Activated CD8-positive, alpha-beta memory T cell treated with anti-CD3 and anti-CD28 coated beads, Interleukin-2, amount 10 ng/mL, durations not matched to agents 7 days and 5 days (primary cell): ENCODE results near the gene MAP3K5. TPM values are rescaled to one million over a fixed set of nuclear protein-coding genes. Genes with fewer than 3 reads are reported as not detected.
A peak's percentile ranks its signal among the peaks of the same experiment; 100 is the strongest.
"Not testable (repeated sequence)": the region's sequence is repeated elsewhere in the genome, so short reads cannot be mapped to it uniquely, and the experiment has no call there.

Experiments used
- ATAC-seq: fragments of 150-1000 bp; cut with Tn5 transposase; one replicate; pipeline ENCODE4 v1.10.0; 2021; ENCODE audit warnings: moderate library complexity
- CTCF ChIA-PET: fragments of 350-600 bp; sonication (Branson Sonifier 250); formaldehyde crosslinking; loops from one replicate; lab custom pipeline; 2021; ENCODE audit warnings: antibody characterized with exemption; lab: Charles Lee
- DNase-seq: peaks from one replicate; pipeline ENCODE4 v3.0.0-alpha.2; 2020
- H3K27ac Mint-ChIP-seq: one replicate; pipeline ENCODE4 v1.8.0; 2021; ENCODE audit warnings: mild to moderate bottlenecking, mixed read lengths
- H3K27me3 Mint-ChIP-seq: one replicate; pipeline ENCODE4 v1.8.0; 2021; ENCODE audit warnings: mixed read lengths
- H3K36me3 Mint-ChIP-seq: one replicate; pipeline ENCODE4 v1.8.0; 2021; ENCODE audit warnings: mild to moderate bottlenecking, mixed read lengths
- H3K4me1 Mint-ChIP-seq: one replicate; pipeline ENCODE4 v1.8.0; 2021; ENCODE audit warnings: mixed read lengths
- H3K4me3 Mint-ChIP-seq: one replicate; pipeline ENCODE4 v1.8.0; 2021; ENCODE audit warnings: mild to moderate bottlenecking, moderate library complexity, mixed read lengths
- H3K9me3 Mint-ChIP-seq: one replicate; pipeline ENCODE4 v1.8.0; 2022; ENCODE audit warnings: low read depth, mixed read lengths
- total RNA-seq, 2 experiments: library from RNA; stranded (reverse); gene quantifications; one replicate each; pipeline ENCODE4 v1.2.3, GENCODE V29; 2021

The MAP3K5 gene
- total RNA-seq, 2 experiments from 2014 or later: 18.3 to 21.7 TPM

- H3K27me3 Mint-ChIP-seq: no peaks in the 10 kb centered on the region
- H3K36me3 Mint-ChIP-seq: no peaks in the 10 kb centered on the region
- H3K27ac Mint-ChIP-seq: no peak overlapping the region
- no peaks in the 10 kb centered on the region for H3K4me1 Mint-ChIP-seq
- H3K4me3 Mint-ChIP-seq: no peak overlapping the region
- CTCF ChIA-PET: no interaction called here
- DNase-seq (no peak), ATAC-seq (no peak)
- no peaks in the 10 kb centered on the region for H3K9me3 Mint-ChIP-seq
These were observed 17.0 kb upstream of the MAP3K5 start for GRCh38 chr6:136809091-136809860.

GRCh38 chr6:136803608-136804007 lies 11.3 kb upstream of the MAP3K5 start:
- DNase-seq (no peak), ATAC-seq (no peak)
- Mint-ChIP-seq H3K4me3 (no peak overlapping the region), H3K36me3 (no peaks in the 10 kb centered on the region), H3K9me3 (no peaks in the 10 kb centered on the region), H3K4me1 (no peaks in the 10 kb centered on the region), H3K27me3 (no peaks in the 10 kb centered on the region), H3K27ac (no peak overlapping the region)
- CTCF ChIA-PET: interaction anchor here (1.1 kb wide), 1 partner anchor 10 kb away, joined by 4 read pairs; no protein-coding TSS in a partner anchor

- no peaks in the 10 kb centered on the region for H3K4me1 Mint-ChIP-seq
- H3K9me3 Mint-ChIP-seq: no peaks in the 10 kb centered on the region
- CTCF ChIA-PET: interaction anchor here (0.7 to 1.9 kb wide), 3 partner anchors 9 to 157 kb away, joined by 3 to 8 read pairs (median 7); partner anchors contain the start of gene MAP3K5
- DNase-seq (no peak), ATAC-seq (no peak)
- H3K36me3 Mint-ChIP-seq: no peaks in the 10 kb centered on the region
- H3K4me3 Mint-ChIP-seq: no peak overlapping the region
- H3K27ac Mint-ChIP-seq: no peak overlapping the region
- H3K27me3 Mint-ChIP-seq: peaks cover 5% of the 10 kb centered on the region
These were observed 9.3 kb upstream of the MAP3K5 start for GRCh38 chr6:136801581-136801980.

GRCh38 chr6:136798044-136798443 lies 5.8 kb upstream of the MAP3K5 start:
- Mint-ChIP-seq H3K27me3 (peaks cover 5% of the 10 kb centered on the region), H3K9me3 (no peaks in the 10 kb centered on the region)

GRCh38 chr6:136795996-136796395 lies 3.7 kb upstream of the MAP3K5 start:
- Mint-ChIP-seq H3K9me3 (no peaks in the 10 kb centered on the region), H3K4me3 (no peak overlapping the region), H3K27me3 (peaks cover 5% of the 10 kb centered on the region), H3K4me1 (peaks cover 7% of the 10 kb centered on the region), H3K36me3 (peaks cover 4% of the 10 kb centered on the region), H3K27ac (no peak overlapping the region)
- DNase-seq: no peak
- CTCF ChIA-PET: interaction anchor here (2.0 to 4.2 kb wide), 3 partner anchors 44 to 155 kb away, joined by 5 to 48 read pairs (median 5); no protein-coding TSS in a partner anchor
- no peak for ATAC-seq

More at GRCh38 chr6:136798044-136798443, 5.8 kb upstream of the MAP3K5 start:
- no peak for ATAC-seq
- no peak overlapping the region for H3K27ac Mint-ChIP-seq
- no peaks in the 10 kb centered on the region for H3K36me3 Mint-ChIP-seq
- H3K4me1 Mint-ChIP-seq: peaks cover 5% of the 10 kb centered on the region
- no peak for DNase-seq
- CTCF ChIA-PET: interaction anchor here (1.4 to 2.0 kb wide), 3 partner anchors 14 to 157 kb away, joined by 3 to 7 read pairs (median 5); no protein-coding TSS in a partner anchor
- H3K4me3 Mint-ChIP-seq: no peak overlapping the region

- Mint-ChIP-seq H3K4me3 (no peak overlapping the region), H3K27ac (no peak overlapping the region), H3K27me3 (peaks cover 5% of the 10 kb centered on the region), H3K9me3 (no peaks in the 10 kb centered on the region), H3K4me1 (peaks cover 10% of the 10 kb centered on the region), H3K36me3 (peaks cover 5% of the 10 kb centered on the region)
- ATAC-seq (no peak), DNase-seq (no peak)
- CTCF ChIA-PET: interaction anchor here (0.9 to 4.2 kb wide), 6 partner anchors 43 to 151 kb away, joined by 3 to 48 read pairs (median 4); no protein-coding TSS in a partner anchor
These were observed 3.1 kb upstream of the MAP3K5 start for GRCh38 chr6:136795386-136795785.

GRCh38 chr6:136793363-136793762 lies 1.1 kb upstream of the MAP3K5 start:
- DNase-seq (no peak), ATAC-seq (no peak)
- peaks cover 12% of the 10 kb centered on the region for H3K36me3 Mint-ChIP-seq
- peak overlapping the region; percentile 92 for H3K27ac Mint-ChIP-seq
- H3K27me3 Mint-ChIP-seq: peaks cover 3% of the 10 kb centered on the region
- no peaks in the 10 kb centered on the region for H3K9me3 Mint-ChIP-seq
- CTCF ChIA-PET: interaction anchor here (0.9 to 12.0 kb wide), 13 partner anchors 10 to 196 kb away, joined by 3 to 424 read pairs (median 6); partner anchors contain the start of gene PEX7
- peaks cover 25% of the 10 kb centered on the region for H3K4me1 Mint-ChIP-seq
- peak overlapping the region; percentile 94 for H3K4me3 Mint-ChIP-seq

GRCh38 chr6:136792095-136792409 lies 225 bp downstream of the MAP3K5 start:
- Mint-ChIP-seq H3K9me3 (no peaks in the 10 kb centered on the region), H3K27ac (peak overlapping the region; percentile 92), H3K36me3 (peaks cover 17% of the 10 kb centered on the region), H3K4me3 (peak overlapping the region; percentile 94), H3K27me3 (no peaks in the 10 kb centered on the region), H3K4me1 (peaks cover 38% of the 10 kb centered on the region)
- CTCF ChIA-PET: interaction anchor here (0.6 to 12.0 kb wide), 69 partner anchors 8 to 574 kb away, joined by 3 to 424 read pairs (median 5); partner anchors contain the start of gene PEX7
- ATAC-seq: peak; percentile 20
- no peak for DNase-seq

- Mint-ChIP-seq H3K27ac (peak overlapping the region; percentile 92), H3K4me1 (peaks cover 41% of the 10 kb centered on the region), H3K9me3 (no peaks in the 10 kb centered on the region), H3K36me3 (peaks cover 17% of the 10 kb centered on the region), H3K27me3 (no peaks in the 10 kb centered on the region), H3K4me3 (peak overlapping the region; percentile 94)
- peak; percentile 73 for DNase-seq
- peak; percentile 13 for ATAC-seq
- CTCF ChIA-PET: interaction anchor here (0.6 to 12.0 kb wide), 62 partner anchors 8 to 574 kb away, joined by 3 to 424 read pairs (median 5); partner anchors contain the start of gene PEX7
These were observed 782 bp downstream of the MAP3K5 start for GRCh38 chr6:136791296-136792094.

- peak overlapping the region; percentile 94 for H3K4me3 Mint-ChIP-seq
- DNase-seq (no peak), ATAC-seq (no peak)
- H3K27ac Mint-ChIP-seq: peak overlapping the region; percentile 92
- H3K9me3 Mint-ChIP-seq: no peaks in the 10 kb centered on the region
- H3K27me3 Mint-ChIP-seq: no peaks in the 10 kb centered on the region
- H3K36me3 Mint-ChIP-seq: peaks cover 19% of the 10 kb centered on the region
- CTCF ChIA-PET: interaction anchor here (0.8 to 12.0 kb wide), 13 partner anchors 9 to 501 kb away, joined by 3 to 424 read pairs (median 6); partner anchors contain the start of genes BCLAF1 and PEX7
- H3K4me1 Mint-ChIP-seq: peaks cover 47% of the 10 kb centered on the region
These were observed 1.6 kb downstream of the MAP3K5 start for GRCh38 chr6:136790411-136791295.

- H3K4me1 Mint-ChIP-seq: peaks cover 59% of the 10 kb centered on the region
- ATAC-seq, DNase-seq, H3K27me3 Mint-ChIP-seq, H3K9me3 Mint-ChIP-seq: not testable (repeated sequence)
- peak overlapping the region; percentile 56 for H3K27ac Mint-ChIP-seq
- peak overlapping the region; percentile 94 for H3K4me3 Mint-ChIP-seq
- CTCF ChIA-PET: interaction anchor here (0.6 to 12.0 kb wide), 8 partner anchors 13 to 499 kb away, joined by 3 to 424 read pairs (median 5); partner anchors contain the start of gene BCLAF1
- H3K36me3 Mint-ChIP-seq: peaks cover 24% of the 10 kb centered on the region
These were observed 2.8 kb downstream of the MAP3K5 start for GRCh38 chr6:136789440-136789839.
